ENCODE results near the gene UHMK1.
"Not testable (repeated sequence)": the region's sequence is repeated elsewhere in the genome, so short reads cannot be mapped to it uniquely, and the experiment has no call there.

The UHMK1 gene

GRCh38 chr1:162566870-162567269 is 69.3 kb downstream of the UHMK1 start:
- DNase-seq: no peak

- no peak for DNase-seq
Observed at GRCh38 chr1:162568802-162569201, 71.2 kb downstream of the UHMK1 start.

DNA sequence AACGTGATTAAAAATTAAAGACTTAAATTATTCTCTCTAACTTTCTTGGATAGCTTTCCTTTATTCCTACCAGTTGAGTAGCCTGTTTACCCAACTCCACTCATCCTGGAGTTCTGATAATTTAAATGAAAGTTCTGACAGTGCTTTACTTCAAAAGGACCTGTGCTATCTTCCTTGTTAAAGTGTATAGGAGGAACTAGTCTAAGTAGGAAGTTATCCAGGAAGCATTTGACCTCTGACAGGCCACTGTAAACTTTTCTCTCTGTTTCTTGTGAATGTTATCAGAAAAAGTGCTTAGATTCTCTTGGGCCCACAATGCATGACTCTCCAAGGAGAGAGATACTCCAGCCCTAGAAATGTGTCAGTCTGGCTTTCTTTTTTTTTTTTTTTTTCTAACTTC is 73.1 kb downstream of the UHMK1 start:
- DNase-seq: no peak

GRCh38 chr1:162571121-162571520 is 73.5 kb downstream of the UHMK1 start:
- DNase-seq: not testable (repeated sequence)

DNA sequence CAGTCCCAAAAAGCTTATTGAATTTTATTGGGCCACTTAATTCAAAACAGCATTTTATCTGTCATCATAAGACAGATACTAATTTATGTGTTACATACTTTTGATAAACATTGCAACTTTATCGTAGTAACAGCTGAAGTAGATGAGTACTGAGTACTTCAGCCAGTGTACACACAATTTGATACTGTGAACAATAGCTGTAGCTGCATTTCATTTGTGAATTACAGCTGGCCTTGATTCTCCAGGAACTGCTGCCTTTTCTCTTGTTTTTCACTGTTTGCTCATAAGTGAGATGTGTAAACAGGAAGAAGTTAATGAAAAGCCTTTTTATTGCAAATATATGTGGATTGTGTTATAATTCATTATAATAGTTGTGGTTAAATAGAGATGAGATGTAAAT is 74.1 kb downstream of the UHMK1 start:
- no peak for DNase-seq

DNA sequence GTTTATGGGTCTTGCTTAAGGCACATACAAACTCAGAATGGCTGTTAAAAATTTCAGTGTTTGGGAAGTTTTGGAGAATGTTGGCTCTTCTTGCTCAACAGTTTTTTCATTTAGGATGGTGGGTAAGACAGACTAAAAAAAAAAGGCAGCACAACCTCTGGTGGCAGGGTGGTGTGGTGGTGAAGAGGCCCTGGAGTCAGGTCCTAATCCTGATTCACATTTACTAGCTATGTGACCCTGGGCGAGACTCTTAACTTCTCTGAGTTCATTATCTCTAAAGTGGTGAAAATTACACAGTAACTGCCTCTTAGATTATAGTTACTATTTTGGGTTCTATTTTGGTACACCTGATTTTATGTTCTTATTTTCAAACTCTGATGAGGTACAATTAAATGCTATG is 75.5 kb downstream of the UHMK1 start:
- no peak for DNase-seq

GRCh38 chr1:162578071-162578700 is 80.6 kb downstream of the UHMK1 start:
- no peak for DNase-seq

DNA sequence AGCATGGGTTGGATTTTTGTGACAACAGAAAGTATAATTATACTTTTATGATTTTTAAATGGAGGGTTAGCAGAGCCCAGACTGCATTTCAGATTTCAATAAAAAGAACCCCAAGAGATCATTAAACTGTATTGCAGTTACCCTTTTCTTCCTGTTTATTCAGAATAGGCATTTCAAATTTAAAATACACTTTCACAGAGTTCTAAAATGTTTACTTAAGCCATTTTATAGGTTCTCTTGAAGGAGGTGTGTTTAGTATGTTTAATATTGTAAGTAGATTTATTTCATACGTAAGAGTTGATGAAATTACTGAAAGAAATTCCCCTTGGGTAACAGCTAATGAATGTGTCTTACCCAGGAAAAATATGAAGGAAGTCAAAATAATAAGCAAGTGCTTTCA is 81.3 kb downstream of the UHMK1 start:
- DNase-seq: no peak

Data from T-helper 9 cell (primary cell).